22Rv1 (cell line): ENCODE measurements around the gene LRRIQ4.

Experiments used
- ZFX ChIP-seq: fragments of 450-650 bp; IDR thresholded peaks from 2 replicates; pipeline ENCODE4 v1.6.1; 2017; ENCODE audit warnings: antibody characterized with exemption, borderline replicate concordance
- TF ChIP-seq, protein P1 (sequence below): fragments of 450-650 bp; IDR thresholded peaks from 2 replicates; pipeline ENCODE4 v1.5.1; 2017; ENCODE audit warnings: mild to moderate bottlenecking

DNA sequence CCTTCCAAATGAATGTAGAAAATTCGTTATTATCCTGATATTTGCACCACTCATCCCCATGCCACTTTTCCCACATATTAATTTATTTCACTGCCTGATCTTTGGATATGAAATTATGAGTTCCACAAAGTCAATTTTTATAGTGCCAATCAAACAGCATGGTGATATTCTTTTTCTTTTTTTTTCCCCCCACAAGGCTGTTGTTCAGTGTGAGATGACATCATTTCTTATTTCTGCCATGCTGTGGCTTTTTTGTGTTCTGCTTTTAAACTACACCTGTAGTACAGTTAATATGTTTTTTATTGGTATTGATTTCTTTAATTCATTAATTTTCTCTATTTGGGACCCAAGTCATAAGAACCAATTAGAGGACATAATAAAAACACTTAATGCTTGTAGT is 24.9 kb upstream of the LRRIQ4 start:
- TF ChIP-seq, protein P1, sequence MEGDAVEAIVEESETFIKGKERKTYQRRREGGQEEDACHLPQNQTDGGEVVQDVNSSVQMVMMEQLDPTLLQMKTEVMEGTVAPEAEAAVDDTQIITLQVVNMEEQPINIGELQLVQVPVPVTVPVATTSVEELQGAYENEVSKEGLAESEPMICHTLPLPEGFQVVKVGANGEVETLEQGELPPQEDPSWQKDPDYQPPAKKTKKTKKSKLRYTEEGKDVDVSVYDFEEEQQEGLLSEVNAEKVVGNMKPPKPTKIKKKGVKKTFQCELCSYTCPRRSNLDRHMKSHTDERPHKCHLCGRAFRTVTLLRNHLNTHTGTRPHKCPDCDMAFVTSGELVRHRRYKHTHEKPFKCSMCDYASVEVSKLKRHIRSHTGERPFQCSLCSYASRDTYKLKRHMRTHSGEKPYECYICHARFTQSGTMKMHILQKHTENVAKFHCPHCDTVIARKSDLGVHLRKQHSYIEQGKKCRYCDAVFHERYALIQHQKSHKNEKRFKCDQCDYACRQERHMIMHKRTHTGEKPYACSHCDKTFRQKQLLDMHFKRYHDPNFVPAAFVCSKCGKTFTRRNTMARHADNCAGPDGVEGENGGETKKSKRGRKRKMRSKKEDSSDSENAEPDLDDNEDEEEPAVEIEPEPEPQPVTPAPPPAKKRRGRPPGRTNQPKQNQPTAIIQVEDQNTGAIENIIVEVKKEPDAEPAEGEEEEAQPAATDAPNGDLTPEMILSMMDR, result no peak
- TF ChIP-seq ZFX, result no peak
